Activated naive CD8-positive, alpha-beta T cell treated with anti-CD3 and anti-CD28 coated beads for 36 hours (primary cell): ENCODE results near the gene MATK. TPM values are rescaled to one million over a fixed set of nuclear protein-coding genes. Genes with fewer than 3 reads are reported as not detected.

Experiments
- DNase-seq: peaks from one replicate; pipeline ENCODE4 v3.0.0; 2021
- H3K27ac Mint-ChIP-seq: one replicate; pipeline ENCODE4 v1.8.0; 2022; ENCODE audit warnings: mild to moderate bottlenecking, moderate library complexity, mixed read lengths
- H3K27me3 Mint-ChIP-seq: one replicate; pipeline ENCODE4 v1.8.0; 2022; ENCODE audit warnings: mild to moderate bottlenecking, mixed read lengths
- H3K36me3 Mint-ChIP-seq: one replicate; pipeline ENCODE4 v1.8.0; 2021; ENCODE audit warnings: mild to moderate bottlenecking, mixed read lengths
- H3K4me1 Mint-ChIP-seq: one replicate; pipeline ENCODE4 v1.8.0; 2021; ENCODE audit warnings: mixed read lengths
- H3K4me3 Mint-ChIP-seq: one replicate; pipeline ENCODE4 v1.8.0; 2022; ENCODE audit warnings: mild to moderate bottlenecking, moderate library complexity, mixed read lengths
- H3K9me3 Mint-ChIP-seq: one replicate; pipeline ENCODE4 v1.8.0; 2022; ENCODE audit warnings: mixed read lengths
- total RNA-seq, 2 experiments: library from RNA; stranded (reverse); gene quantifications; one replicate each; pipeline ENCODE4 v1.2.3, GENCODE V29; 2021

Gene MATK
- total RNA-seq, 2 experiments from 2014 or later, result 32.1 to 33.8 TPM

DNA sequence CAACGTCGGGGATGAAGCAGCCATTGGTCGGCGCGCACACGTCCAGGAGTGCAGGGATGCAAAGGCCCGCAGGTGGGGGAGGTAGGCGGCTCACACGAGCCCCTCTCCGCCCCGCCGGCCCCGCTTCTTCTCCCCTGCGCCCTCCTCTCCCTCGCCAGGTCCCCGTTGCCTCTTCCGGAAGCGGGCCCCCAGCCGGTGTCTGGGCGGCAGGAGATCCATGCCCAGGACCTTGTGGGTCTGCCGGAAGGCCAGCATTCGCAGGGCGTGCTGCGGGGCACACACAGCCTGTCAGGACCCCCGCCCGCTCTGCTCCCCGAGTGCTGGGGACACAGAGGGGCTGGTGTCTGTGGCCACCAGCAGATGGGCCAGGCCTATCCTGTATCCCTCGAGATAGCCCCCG, 19.7 kb upstream of the MATK start:
- no peaks in the 10 kb centered on the region for H3K27me3 Mint-ChIP-seq
- H3K4me3 Mint-ChIP-seq, result no peak overlapping the region
- H3K4me1 Mint-ChIP-seq, result peaks cover 24% of the 10 kb centered on the region
- no peaks in the 10 kb centered on the region for H3K36me3 Mint-ChIP-seq
- DNase-seq, result no peak
- H3K9me3 Mint-ChIP-seq, result no peaks in the 10 kb centered on the region
- H3K27ac Mint-ChIP-seq, result no peak overlapping the region

DNA sequence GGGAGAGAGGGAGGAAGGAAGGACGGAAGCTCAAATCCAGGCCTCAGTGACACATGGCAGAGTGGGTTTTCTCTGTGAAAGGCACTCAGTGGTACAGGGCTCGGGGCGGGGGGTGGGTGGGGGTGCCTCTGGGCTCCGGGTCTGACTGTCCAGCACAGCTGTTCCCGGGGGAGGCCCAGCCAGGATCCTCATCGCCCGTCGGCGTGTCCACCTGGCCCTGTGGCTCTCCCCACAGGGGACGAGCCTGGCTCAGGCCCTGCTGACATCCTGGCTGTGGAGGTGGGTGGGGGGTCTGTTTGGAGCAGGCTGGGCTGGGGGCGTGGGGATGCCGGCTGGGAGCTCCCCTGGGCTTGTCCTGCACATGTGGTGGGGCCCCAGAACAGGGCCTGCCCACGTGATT, 18.2 kb upstream of the MATK start:
- H3K27ac Mint-ChIP-seq, result no peak overlapping the region

DNA sequence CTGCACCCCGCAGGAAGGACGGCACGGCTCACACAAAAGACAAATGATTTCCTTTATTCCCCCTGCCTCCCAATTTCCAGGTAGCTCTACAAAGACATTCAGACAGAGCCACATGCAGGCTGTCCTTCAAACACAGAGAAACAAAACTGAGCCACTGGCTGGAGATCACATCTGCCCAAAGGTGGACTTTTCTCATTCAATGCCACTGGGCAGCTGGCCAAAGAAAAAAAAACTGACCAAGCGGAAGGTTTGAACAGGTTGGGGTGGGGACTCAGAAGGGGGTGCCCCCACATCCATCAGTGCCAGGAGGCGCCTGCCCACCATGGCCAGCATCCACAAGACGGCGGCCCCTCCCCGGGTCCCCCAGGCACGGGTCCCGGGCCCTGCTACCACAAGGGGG, 17.8 kb upstream of the MATK start:
- Mint-ChIP-seq H3K4me1 (peaks cover 18% of the 10 kb centered on the region), H3K4me3 (no peak overlapping the region), H3K9me3 (no peaks in the 10 kb centered on the region), H3K36me3 (no peaks in the 10 kb centered on the region), H3K27ac (no peak overlapping the region), H3K27me3 (no peaks in the 10 kb centered on the region)
- DNase-seq, result no peak

More for the DNA sequence above, 18.2 kb upstream of the MATK start:
- Mint-ChIP-seq H3K36me3 (no peaks in the 10 kb centered on the region), H3K27me3 (no peaks in the 10 kb centered on the region), H3K9me3 (no peaks in the 10 kb centered on the region), H3K4me1 (peaks cover 14% of the 10 kb centered on the region), H3K4me3 (no peak overlapping the region)
- DNase-seq, result no peak

DNA sequence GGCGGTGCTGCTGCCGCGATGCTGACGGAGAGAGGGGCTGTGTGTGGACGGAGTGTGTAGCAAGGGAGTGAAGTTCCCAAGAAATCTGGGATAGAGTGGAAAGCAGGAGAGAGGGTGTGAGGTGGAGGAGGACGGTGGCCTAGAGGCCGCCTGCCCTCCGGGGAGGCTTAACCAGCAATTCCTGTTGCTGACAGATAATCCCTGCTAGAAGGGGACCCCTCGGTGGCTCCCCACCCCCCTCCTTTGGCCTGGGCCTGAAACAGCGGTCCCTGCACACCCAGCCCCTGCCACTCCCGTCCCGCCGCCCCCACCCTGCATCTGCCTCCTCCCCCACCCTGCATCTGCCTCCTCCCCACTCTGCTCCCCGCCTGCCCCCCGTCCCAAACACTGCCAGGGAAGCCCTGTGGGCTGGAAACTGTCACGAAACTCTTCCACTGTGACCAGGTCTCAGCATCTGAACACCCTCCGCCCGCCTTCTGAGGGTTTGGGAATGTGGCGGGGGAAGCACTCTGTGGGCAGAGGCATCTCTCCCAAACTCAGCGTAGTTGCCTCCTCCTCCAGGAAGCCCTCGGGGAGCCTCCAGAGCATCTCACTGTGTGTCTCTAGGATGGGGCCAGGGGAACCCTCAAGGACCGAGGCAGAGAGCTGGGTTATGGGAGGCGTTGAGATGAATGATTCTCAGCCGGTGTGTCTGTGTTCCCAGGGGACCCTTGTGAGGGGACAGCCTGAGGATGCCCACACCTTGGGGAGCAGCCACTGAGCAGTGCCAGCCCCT, 17.1 kb upstream of the MATK start:
- Mint-ChIP-seq H3K27me3 (no peaks in the 10 kb centered on the region), H3K9me3 (no peaks in the 10 kb centered on the region), H3K27ac (no peak overlapping the region), H3K4me1 (peaks cover 19% of the 10 kb centered on the region), H3K4me3 (no peak overlapping the region), H3K36me3 (no peaks in the 10 kb centered on the region)
- DNase-seq, result no peak

DNA sequence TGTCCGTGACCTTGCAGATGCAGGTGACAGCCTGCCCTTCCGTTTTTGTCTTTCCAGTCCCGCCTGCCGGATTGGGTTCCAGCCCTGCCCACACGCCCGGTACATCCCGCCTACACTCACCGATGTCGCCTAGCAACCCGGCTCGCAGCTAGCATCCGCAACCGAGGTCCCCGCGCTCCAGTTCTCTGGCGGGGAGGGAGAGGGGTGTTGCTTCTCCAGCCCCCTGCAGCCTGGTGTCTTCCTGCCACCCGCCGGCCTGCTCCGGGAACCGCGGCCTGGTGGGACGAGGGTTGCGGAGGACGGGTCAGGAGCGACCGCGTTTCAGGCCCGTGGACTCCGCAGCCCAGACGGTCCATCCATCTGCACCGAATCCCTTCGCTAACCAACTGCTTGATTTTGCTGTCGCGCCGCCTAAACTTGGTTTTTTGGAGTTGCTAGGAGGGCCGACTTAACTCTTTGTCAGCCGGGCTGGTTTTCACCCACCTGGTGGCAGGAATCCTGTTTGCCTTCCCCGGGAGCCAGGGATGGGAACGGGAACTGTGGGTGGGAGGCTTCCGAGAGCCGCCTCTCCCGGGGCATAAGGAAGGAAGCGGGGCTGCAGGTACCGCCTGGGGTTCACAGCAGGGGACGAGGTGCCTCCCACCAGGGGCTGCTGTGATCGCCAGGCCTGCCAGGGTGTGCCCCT, 15.4 kb upstream of the MATK start:
- peak; percentile 75 for DNase-seq
- Mint-ChIP-seq H3K9me3 (peaks cover 5% of the 10 kb centered on the region), H3K4me1 (peaks cover 19% of the 10 kb centered on the region), H3K36me3 (peaks cover 3% of the 10 kb centered on the region), H3K27ac (no peak overlapping the region), H3K27me3 (no peaks in the 10 kb centered on the region), H3K4me3 (peak overlapping the region; percentile 22)

DNA sequence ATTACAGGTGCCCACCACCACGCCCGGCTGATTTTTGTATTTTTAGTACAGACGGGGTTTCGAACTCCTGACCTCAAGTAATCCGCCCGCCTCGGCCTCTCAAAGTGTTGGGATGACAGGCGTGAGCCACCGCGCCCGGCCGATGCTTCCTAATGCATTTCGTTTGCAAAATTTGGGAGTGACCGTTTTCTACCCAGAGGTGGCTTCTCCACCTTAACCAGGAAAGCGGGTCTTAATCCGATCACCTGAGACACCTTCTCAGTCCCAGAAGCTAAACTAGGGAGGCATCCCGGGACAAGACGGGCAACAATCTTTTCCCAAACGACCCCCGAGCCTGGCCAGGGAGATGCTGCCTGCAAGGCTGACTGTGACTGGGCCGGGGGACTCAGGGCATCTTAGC, 14.8 kb upstream of the MATK start:
- Mint-ChIP-seq H3K27ac (no peak overlapping the region), H3K9me3 (peaks cover 7% of the 10 kb centered on the region), H3K4me3 (peak overlapping the region; percentile 14), H3K4me1 (peaks cover 18% of the 10 kb centered on the region), H3K36me3 (peaks cover 5% of the 10 kb centered on the region), H3K27me3 (no peaks in the 10 kb centered on the region)
- DNase-seq, result no peak

DNA sequence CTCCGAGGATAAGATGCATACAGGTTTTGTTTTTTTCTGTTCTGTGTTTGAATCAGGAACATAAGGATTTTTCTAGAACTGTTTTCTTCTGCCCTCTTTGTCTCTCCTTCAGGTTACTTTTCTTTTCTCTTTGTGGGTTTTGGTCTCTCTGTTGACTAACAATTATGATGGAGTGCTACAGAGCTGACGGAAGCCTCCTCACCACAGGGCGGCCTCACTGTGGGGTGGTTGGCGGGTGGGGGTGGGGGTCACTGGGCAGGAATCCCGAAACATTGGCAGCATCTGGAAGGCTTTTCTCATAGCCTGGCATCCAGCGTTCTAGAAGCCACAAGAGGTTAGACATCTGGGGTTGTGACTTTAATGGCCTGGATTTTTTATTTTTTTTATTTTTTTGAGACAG, 12.0 kb upstream of the MATK start:
- H3K27ac Mint-ChIP-seq, result peak overlapping the region; percentile 1

DNA sequence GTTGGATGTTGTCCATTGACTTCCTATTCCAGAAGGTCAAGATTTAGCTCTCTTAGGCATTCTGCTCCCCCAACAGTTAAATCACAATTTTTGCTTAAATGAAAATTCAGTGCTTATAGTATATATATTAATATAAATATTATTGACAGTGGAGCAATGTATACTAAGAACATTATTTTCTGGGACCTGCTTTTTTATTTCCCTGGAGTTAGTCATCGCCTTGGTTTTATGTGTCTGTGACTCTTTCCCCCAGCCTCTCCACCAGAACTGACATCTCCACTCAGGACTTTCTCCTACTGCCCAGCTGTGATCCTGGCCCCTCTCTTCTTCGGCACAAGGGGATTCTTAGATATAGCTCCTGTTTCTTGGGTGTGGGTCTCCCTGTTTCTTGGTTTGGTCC, 10.2 kb upstream of the MATK start:
- Mint-ChIP-seq H3K4me3 (no peak overlapping the region), H3K9me3 (peaks cover 7% of the 10 kb centered on the region)

More for the DNA sequence above, 12.0 kb upstream of the MATK start:
- Mint-ChIP-seq H3K36me3 (peaks cover 5% of the 10 kb centered on the region), H3K27me3 (no peaks in the 10 kb centered on the region), H3K9me3 (peaks cover 7% of the 10 kb centered on the region), H3K4me3 (no peak overlapping the region), H3K4me1 (peaks cover 15% of the 10 kb centered on the region)
- DNase-seq, result no peak

DNA sequence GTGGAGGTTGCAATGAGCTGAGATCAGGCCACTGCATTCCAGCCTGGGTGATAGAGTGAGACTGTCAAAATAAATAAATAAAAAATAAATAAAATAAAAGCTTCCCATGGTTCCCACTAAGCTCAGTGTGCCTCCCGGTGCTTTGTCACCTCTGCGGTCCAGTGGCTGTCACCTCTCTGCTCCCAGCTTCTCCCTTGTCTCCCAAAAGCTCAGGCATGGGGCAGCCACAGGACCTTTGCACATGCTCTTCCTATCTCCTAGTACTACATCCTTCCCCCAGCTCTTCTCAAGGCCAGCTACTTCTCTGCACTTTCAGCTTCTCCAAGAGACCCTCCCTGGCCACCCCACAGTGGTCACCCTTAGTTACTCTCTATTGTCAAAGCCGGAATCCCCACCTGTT, 7.6 kb upstream of the MATK start:
- Mint-ChIP-seq H3K4me3 (no peak overlapping the region), H3K36me3 (peaks cover 5% of the 10 kb centered on the region), H3K27ac (no peak overlapping the region), H3K4me1 (peaks cover 11% of the 10 kb centered on the region), H3K9me3 (peaks cover 10% of the 10 kb centered on the region), H3K27me3 (no peaks in the 10 kb centered on the region)
- DNase-seq, result no peak

More for the DNA sequence above, 10.2 kb upstream of the MATK start:
- DNase-seq, result no peak
- Mint-ChIP-seq H3K4me1 (peaks cover 17% of the 10 kb centered on the region), H3K27me3 (no peaks in the 10 kb centered on the region), H3K27ac (no peak overlapping the region), H3K36me3 (peaks cover 5% of the 10 kb centered on the region)

DNA sequence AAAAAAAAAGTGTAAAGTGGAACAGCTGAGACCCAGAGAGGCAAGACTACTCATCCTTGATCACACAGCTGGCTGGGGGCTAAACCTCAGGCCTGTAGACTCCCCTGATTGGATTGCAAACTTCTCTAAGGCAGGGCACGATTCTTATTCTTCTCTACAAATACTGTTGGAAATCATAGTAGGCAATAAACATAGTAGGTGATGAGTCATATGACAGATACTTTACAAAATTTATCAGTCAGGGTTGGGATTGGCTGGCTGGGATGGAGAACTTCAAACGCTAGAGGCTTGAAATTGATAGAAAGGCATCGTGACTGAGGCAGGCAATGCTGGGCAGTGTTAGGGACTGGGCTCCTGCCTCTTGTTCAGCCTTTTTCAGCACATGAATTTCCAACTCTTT, 5.9 kb upstream of the MATK start:
- no peak for DNase-seq
- Mint-ChIP-seq H3K36me3 (peaks cover 5% of the 10 kb centered on the region), H3K9me3 (peaks cover 8% of the 10 kb centered on the region), H3K4me3 (no peak overlapping the region), H3K4me1 (peaks cover 7% of the 10 kb centered on the region), H3K27ac (no peak overlapping the region), H3K27me3 (no peaks in the 10 kb centered on the region)

DNA sequence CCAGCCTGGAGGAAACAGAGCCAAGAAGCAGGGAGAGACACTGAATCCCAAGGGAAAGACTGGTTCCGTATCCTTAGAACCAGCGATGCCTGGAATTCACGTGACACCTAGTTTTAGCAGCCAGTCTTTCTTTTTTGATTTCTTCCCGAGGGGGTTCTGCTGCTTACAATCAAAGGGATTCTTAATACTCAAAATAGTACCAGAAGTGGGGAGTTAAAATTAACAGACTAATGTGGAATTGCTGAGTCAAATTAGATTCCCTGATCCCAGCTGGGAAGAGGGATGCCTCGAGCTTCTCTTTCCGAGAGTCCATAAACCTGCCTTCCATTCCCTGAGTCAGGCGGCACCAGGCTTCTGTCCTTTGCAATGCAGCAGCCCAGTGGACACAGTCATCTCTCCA, 4.8 kb upstream of the MATK start:
- DNase-seq, result no peak
- H3K4me1 Mint-ChIP-seq, result peaks cover 7% of the 10 kb centered on the region
- no peak overlapping the region for H3K27ac Mint-ChIP-seq
- no peaks in the 10 kb centered on the region for H3K36me3 Mint-ChIP-seq
- no peak overlapping the region for H3K4me3 Mint-ChIP-seq
- no peaks in the 10 kb centered on the region for H3K27me3 Mint-ChIP-seq
- peaks cover 3% of the 10 kb centered on the region for H3K9me3 Mint-ChIP-seq

DNA sequence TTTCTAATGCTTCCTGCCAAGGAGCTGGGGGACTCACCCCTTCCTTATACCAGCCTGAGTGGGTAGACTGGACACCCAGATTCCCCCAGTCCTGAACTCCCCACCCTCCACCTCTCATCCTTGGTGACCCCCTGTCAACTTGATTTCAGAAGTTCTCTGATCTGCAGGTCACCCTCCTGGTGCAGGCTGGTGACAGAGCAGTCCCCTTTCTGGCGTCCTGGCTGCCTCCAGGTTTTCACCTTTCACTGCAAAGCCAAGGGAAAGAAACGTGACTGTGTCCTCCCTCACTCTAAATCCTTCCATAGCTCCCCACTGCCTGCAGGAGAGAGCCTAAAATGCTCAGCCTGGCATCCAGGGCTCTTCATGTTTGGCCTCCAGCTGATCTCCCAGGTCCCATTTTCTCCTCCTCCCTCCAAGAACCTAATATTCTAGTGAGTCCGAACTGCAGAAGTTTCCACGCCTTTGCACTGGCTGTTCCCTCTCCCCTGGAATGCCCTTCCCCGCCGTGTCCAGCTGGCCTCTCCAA, 4.1 kb upstream of the MATK start:
- no peak overlapping the region for H3K4me3 Mint-ChIP-seq
- no peak for DNase-seq
- H3K36me3 Mint-ChIP-seq, result no peaks in the 10 kb centered on the region
- H3K27ac Mint-ChIP-seq, result no peak overlapping the region
- H3K9me3 Mint-ChIP-seq, result peaks cover 3% of the 10 kb centered on the region
- H3K4me1 Mint-ChIP-seq, result peaks cover 7% of the 10 kb centered on the region
- no peaks in the 10 kb centered on the region for H3K27me3 Mint-ChIP-seq

DNA sequence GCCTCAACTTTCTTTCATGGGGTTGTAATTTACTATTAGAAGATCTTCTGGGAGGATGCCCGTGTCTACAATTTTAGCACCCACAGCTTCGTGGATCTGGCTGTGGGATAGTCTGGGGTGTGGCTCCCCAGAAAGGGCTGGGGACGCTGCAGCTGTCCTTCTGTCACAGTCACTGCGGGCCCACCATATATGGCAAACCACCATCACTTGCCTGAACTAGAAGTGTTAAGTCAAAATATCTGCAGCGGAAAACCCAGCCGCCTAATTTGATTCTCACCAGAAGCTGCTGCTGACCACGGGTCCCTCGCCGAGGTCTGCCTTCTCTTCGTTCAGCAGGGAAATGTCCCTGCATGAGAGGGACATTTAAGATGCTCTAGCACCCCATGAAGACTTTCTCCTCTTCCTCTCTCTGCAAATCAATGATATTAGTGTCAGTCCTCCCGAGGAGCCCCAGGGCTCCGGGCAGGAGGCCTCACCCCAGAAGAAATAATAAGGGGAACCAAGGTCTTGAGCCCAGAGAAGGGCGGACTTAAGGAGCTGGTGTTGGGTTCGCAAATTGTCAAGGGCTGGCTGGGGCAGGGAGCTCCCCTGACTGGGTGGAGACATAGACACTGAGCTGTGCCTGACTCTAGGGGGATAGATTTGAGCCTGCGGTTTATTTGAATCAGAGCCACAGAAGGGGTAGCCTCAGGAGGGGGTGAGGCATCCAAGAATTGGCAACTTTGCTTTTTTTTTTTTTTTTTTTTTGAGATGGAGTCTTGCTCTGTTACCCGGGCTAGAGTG, 3.0 kb upstream of the MATK start:
- no peak overlapping the region for H3K27ac Mint-ChIP-seq
- no peak for DNase-seq
- H3K36me3 Mint-ChIP-seq, result peaks cover 6% of the 10 kb centered on the region
- no peak overlapping the region for H3K4me3 Mint-ChIP-seq
- H3K9me3 Mint-ChIP-seq, result peaks cover 3% of the 10 kb centered on the region
- H3K4me1 Mint-ChIP-seq, result peaks cover 11% of the 10 kb centered on the region
- no peaks in the 10 kb centered on the region for H3K27me3 Mint-ChIP-seq

DNA sequence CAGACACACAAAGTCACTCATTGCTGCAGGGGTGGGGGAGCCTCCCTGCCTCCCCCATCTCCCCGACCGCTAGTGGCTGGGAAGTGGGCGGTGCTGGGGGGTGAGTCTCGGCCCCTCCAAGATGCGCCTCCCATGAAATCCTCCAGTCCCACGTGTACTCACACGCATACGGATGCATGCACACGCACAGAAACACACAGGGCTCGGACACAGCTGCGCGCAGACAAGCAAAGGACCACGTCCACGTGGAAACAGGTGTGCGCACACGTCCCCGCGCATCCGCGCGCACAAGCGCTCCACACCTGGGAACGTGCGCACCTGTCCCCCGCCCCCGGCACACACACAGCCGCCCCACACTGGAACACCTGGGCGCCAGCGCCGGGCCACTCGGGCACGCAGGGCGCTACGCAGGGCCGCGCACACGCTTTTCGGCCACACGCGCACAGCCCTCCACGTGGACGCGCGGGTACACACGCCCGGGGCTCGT, 687 bp downstream of the MATK start:
- peak; percentile 45 for DNase-seq
- H3K27me3 Mint-ChIP-seq, result no peaks in the 10 kb centered on the region
- H3K9me3 Mint-ChIP-seq, result peaks cover 16% of the 10 kb centered on the region
- H3K27ac Mint-ChIP-seq, result peak overlapping the region; percentile 25
- H3K4me3 Mint-ChIP-seq, result peak overlapping the region; percentile 86
- peaks cover 8% of the 10 kb centered on the region for H3K4me1 Mint-ChIP-seq
- peaks cover 33% of the 10 kb centered on the region for H3K36me3 Mint-ChIP-seq
